GM21723 (cell line): ENCODE results near the gene VSIG10.

Experiments used
- ATAC-seq: cut with Tn5 transposase; IDR thresholded peaks from one replicate; pipeline ENCODE4 v1.9.1; 2021; ENCODE audit warnings: mild to moderate bottlenecking, moderate library complexity; ENCODE audit not compliant: unreplicated experiment

VSIG10 gene

DNA sequence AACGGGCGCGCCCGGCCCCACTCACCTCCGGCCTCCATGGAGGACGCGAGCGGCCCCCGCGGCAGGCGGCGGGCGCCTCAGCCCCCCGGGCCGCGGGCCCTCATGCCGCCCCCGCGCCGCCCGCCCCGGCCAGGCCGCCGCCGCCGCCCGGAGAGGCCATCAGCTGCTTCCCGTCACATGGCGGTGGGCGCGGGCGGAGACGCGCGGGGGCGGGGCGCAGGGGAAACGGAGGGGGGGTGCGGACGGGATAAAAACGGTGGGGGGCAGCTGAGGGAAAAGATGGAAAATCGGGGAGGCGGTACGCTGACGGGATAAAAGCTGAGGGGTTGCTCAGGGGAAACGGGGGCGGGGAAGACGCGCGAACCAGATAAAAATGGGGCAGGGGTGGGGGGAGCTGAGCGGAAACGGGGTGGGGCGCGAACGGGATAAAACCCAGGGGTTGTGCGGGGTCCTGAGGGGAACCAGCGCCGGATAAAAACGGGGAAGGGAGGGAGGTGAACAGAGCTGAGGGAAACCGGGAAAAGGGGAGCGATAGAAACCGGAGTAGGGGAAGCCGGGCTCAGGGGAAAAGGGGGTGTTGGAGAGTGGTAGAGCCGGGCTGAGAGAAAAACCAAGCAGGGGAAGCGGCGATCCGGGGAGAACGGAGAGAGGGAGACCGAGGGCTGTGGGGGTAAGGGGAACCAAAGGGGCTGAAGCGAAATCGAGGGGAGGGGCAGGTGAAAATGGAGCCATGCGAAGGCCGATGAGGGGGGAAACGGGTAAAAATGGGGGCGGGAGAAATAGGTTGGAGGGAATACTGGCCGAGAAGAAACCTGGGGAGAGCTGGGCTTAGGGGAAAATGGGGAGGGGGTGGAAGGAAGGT, 42.6 kb downstream of the VSIG10 start, which contains the start of gene WSB2:
WSB2 (minus strand) TSS at position 169 of the 862 bp plus-strand sequence; CDS start at position 38, 131 bp downstream.
- peak; percentile 39 for ATAC-seq

GRCh38 chr12:118060301-118061010, 43.4 kb downstream of the VSIG10 start:
- peak; percentile 46 for ATAC-seq

DNA sequence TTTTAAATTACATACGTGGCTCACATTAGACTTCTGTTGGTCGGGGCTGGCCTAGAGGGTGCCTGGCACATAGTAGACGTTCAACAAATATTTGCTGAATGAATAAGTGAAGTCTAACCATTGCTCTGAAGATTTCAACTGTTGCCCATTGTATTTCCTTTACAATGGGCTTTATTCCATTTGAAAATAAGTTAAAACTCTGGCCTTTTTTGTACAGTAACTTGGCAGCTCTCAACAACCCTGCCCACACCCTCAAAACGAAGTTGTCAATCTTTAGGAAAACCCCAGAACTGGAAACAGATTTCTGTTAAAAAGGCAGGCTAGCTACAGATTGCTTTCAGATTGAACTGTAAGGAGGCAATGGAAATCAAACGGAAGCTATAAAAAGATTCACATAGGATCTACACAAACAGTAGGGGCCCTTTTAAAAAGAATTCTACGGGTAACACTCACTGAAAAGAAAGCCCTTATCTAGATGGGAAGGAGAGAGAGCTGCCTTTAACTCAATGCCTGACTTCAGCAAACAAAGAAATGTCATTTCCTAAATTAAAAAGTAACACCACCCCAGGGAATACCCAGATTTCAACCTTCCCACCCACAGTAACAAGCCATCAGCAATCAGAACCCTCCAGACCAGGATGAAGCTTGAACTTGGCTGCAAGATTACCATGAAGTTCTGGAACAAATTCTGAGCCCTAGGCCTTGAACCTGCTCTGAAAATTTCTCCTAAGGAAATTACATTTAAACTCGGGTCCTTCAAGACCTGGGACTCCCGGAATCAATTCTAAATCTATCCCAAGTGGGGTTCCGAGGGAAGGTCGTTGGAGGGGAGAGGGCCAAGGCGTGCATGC, 44.2 kb downstream of the VSIG10 start:
- ATAC-seq, result no peak

DNA sequence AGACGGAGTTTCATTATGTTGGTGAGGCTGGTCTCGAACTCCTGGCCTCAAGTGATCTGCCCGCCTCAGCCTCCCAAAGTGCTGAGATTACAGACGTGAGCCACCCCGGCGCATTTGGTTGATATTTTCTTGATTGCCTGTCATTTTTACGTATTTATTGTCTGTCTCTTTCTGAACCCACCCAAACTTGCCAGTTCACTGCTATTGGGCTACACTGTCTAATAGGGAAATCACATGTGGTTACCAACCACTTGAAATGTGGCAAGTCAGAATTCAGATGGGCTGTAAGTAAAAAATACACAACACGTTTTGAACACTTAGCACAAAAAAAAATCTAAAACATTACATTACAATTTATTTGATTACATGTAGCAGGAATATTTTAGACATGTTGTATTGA, 44.9 kb downstream of the VSIG10 start:
- ATAC-seq, result no peak

- ATAC-seq, result no peak
Measured at GRCh38 chr12:118058227-118058626, 45.6 kb downstream of the VSIG10 start.

GRCh38 chr12:118055865-118056773, 47.7 kb downstream of the VSIG10 start:
- no peak for ATAC-seq

DNA sequence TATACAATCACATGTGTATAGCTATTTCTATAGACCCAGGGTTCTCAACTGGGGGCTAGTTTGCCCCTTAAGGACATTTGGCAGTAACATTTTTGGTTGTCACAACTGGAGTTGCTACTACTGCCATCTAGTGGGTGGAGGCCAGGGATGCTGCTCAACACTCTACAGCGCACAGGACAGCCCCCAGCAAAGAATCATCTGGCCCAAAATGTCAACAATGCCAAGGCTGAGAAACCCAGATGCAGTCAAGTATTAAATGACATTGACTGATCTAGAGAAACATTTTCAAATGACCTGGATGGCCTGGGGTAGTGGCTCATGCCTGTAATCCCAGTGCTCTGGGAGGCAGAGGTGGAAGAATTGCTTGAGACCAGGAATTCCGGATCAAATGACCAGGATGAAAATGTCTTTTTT, 48.7 kb downstream of the VSIG10 start:
- peak; percentile 55 for ATAC-seq

DNA sequence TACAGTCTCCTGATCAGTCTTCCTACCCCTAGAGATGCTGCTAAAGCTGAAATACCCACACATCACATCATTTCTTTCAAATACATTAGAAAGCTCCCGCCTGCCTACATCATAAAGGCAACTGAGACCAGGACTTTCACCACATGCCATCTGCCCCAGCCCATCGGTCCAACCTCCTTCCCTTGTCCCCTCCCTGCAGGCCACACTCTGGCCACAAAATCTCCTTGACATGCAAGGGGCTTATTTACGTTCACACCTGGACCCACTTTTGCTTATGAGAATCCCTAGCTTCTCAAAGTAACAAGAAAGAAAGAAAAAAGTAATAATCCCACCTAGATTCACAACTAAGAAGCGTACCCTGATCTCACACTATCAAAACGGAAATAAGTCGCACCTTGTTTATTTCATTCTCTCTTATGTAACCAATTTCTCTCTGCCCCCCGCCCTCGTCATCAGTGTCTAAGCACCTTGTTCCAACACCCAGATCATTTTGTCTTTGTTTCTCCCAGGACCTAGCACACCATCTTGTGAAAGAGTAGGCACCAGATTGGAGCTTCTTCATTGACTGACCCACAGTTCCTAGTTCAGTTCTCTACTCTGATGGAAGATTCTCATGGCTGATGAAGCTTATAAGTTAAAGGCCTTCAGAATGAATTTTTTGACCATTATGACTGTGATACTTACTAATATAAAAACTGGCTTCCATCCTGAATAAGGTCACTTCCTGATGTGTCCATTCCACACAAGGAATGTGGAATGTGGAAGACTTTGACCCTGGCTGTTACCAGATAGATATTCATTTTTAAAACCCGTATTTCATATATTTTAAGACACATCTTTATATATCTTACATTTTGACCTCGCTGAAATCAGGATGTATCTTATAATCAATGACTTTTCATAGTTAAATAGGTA, 50.5 kb downstream of the VSIG10 start:
- no peak for ATAC-seq

- ATAC-seq, result no peak
Measured at GRCh38 chr12:118052324-118053070, 51.3 kb downstream of the VSIG10 start.

GRCh38 chr12:118050972-118051910, 52.6 kb downstream of the VSIG10 start:
- ATAC-seq, result no peak

DNA sequence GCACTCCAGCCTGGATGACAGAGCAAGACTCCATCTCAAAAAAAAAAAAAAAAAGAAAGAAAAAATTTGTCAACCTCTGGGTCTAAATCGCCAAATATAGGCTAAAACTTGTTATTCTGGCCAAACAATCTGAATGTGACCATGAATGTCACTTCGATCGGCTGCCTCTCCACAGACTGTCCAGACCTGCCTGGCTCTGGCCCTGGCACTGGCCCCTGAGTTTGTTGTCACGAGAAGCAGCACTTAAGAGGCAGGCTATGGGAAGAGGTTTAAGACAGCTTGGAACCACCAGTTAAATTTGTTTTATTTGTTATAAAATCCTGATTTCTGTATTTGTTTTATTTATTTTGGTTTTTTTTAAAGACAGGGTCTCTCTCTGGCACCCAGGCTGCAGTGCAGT, 57.4 kb downstream of the VSIG10 start:
- ATAC-seq, result no peak

GRCh38 chr12:118044577-118044976, 59.2 kb downstream of the VSIG10 start:
- ATAC-seq, result no peak

DNA sequence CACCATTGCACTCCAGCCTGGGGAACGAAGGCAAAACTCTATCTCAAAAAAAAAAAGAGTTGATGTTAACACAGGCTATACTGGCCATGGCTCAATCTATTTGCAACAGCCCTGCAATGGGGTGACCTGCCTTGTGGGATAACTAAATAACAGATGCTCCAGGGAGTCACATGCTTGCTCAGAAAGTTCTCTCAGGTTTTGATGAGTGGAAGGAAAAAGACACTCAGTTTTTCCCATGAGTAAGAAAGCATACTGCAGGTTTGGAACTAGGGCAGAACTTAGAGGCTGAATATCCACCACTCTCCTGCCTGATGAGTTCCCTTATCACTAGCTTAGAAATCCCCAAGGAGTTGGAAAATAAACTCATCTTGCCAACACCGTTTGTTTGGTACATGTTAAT, 59.7 kb downstream of the VSIG10 start:
- ATAC-seq, result no peak

GRCh38 chr12:118042091-118042490, 61.7 kb downstream of the VSIG10 start:
- no peak for ATAC-seq

DNA sequence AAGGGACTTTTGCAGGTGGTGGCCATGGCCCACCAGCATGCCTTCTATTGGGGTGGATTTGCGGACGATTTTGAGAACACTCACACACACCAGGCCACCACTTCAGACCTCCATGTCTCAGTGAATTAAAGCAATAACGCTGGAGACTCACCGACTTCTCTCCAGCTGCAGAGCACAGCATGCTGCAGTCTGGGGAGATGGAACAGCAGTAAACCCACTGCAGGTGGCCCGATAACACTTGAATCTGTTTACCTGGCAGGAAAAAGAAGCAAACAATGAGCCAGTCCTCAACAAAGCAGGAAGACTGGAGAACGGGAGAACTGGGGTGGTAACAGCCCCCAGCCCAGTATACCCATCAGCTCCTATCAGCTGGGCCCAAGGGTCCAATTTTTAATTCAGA, 65.7 kb downstream of the VSIG10 start:
- ATAC-seq, result no peak

DNA sequence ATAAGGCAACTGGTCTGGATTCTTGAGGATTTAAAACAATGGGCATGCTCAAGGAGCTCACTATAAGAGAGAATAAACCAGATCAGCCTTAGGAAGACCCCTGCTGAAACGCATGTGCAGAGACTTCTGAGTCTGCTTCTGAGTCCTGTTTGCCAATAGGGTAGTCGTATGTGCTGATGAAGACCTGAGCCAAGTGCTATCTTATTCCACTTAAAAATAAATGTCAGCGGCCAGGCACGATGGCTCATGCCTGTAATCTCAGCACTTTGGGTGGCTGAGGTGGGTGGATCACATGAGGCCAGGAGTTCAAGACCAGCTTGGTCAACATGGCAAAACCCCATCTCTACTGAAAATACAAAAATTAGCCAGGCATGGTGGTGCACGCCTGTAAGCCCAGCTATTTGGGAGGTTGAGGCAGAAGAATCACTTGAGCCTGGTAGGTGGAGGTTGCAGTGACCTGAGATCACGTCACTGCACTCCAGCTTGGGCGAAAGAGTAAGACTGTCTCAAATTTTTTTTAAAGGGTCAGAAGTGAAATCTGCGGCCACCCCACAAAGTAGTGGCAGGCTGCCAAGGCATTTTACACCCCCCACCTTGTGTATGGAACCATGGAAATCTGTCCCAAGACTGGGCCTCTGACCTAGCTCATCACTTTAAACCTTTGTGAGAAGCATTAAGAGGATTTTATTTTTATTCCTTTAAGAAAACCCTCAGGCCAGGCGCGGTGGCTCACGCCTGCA, 67.0 kb downstream of the VSIG10 start:
- ATAC-seq, result no peak
